Neutrophil (primary cell): Measurements from ENCODE around the gene RNU5B-1.
"Not testable (repeated sequence)": the region's sequence is repeated elsewhere in the genome, so short reads cannot be mapped to it uniquely, and the experiment has no call there.

Source experiments
- H3K27ac ChIP-seq: fragments of 200-600 bp; sonication (generic); 2 replicates; pipeline ENCODE4 v1.5.1; 2016; ENCODE audit warnings: mild to moderate bottlenecking, moderate library complexity
- H3K27me3 ChIP-seq: fragments of 200-600 bp; sonication (generic); 2 replicates; pipeline ENCODE4 v1.6.0; 2016; ENCODE audit warnings: mild to moderate bottlenecking
- H3K36me3 ChIP-seq: fragments of 200-600 bp; sonication (generic); 2 replicates; pipeline ENCODE4 v1.5.1; 2017
- H3K4me1 ChIP-seq, 2 experiments: fragments of 200-600 bp in 1 of 2; sonication (generic) in 1 of 2; 1 replicate in 1 of 2; 2 replicates in 1 of 2; pipeline versions ENCODE4 v1.5.1 to v1.6.1; 2013 to 2016; ENCODE audit warnings: low read depth in 1 of 2, low read length in 1 of 2, mild to moderate bottlenecking in 1 of 2, moderate library complexity in 1 of 2; ENCODE audit not compliant: control insufficient read depth in 1 of 2, insufficient read depth in 1 of 2
- H3K4me3 ChIP-seq, 2 experiments: fragments of 200-600 bp in 1 of 2; sonication (generic) in 1 of 2; 1 replicate in 1 of 2; 2 replicates in 1 of 2; pipeline ENCODE4 v1.5.1; 2013 to 2016; ENCODE audit warnings: low read depth in 1 of 2, low read length in 1 of 2, mild to moderate bottlenecking in 1 of 2, moderate library complexity in 1 of 2
- H3K9me3 ChIP-seq: fragments of 200-600 bp; sonication (generic); 2 replicates; pipeline ENCODE4 v1.5.1; 2016
- CTCF ChIP-seq: fragments of 200-600 bp; sonication (generic); IDR thresholded peaks from 2 replicates; pipeline ENCODE4 v1.5.1; 2016; ENCODE audit warnings: antibody characterized with exemption

The RNU5B-1 gene

GRCh38 chr15:65270811-65271545 is 33.5 kb upstream of the RNU5B-1 start:
- Histone ChIP-seq H3K4me1 (peaks cover 0 to 21% of the 10 kb centered on the region in 2 experiments), H3K36me3 (peaks cover 29% of the 10 kb centered on the region)
- not testable (repeated sequence) for H3K4me3 ChIP-seq, H3K27ac ChIP-seq, H3K27me3 ChIP-seq, H3K9me3 ChIP-seq
- TF ChIP-seq CTCF, result peak; percentile 58

- Histone ChIP-seq H3K4me3 (no peak overlapping the region), H3K27ac (peak overlapping the region; percentile 61), H3K4me1 (peaks cover 0 to 22% of the 10 kb centered on the region in 2 experiments), H3K9me3 (no peaks in the 10 kb centered on the region), H3K36me3 (peaks cover 7% of the 10 kb centered on the region), H3K27me3 (no peaks in the 10 kb centered on the region)
- no peak for TF ChIP-seq CTCF
These were observed 29.3 kb upstream of the RNU5B-1 start for GRCh38 chr15:65275104-65275727.

GRCh38 chr15:65275728-65276126 is 28.8 kb upstream of the RNU5B-1 start:
- H3K4me3 ChIP-seq, result no peak overlapping the region
- peaks cover 1% of the 10 kb centered on the region for H3K36me3 ChIP-seq
- no peaks in the 10 kb centered on the region for H3K9me3 ChIP-seq
- TF ChIP-seq CTCF, result no peak
- peaks cover 0 to 20% of the 10 kb centered on the region in 2 experiments for H3K4me1 ChIP-seq
- peak overlapping the region; percentile 61 for H3K27ac ChIP-seq
- no peaks in the 10 kb centered on the region for H3K27me3 ChIP-seq

GRCh38 chr15:65277015-65277414 is 27.5 kb upstream of the RNU5B-1 start:
- Histone ChIP-seq H3K27me3 (no peaks in the 10 kb centered on the region), H3K4me1 (peaks cover 0 to 13% of the 10 kb centered on the region in 2 experiments), H3K9me3 (no peaks in the 10 kb centered on the region), H3K4me3 (no peak overlapping the region), H3K27ac (no peak overlapping the region), H3K36me3 (no peaks in the 10 kb centered on the region)
- no peak for TF ChIP-seq CTCF

GRCh38 chr15:65278480-65278879 is 26.0 kb upstream of the RNU5B-1 start:
- H3K9me3 ChIP-seq, result no peaks in the 10 kb centered on the region
- peak overlapping the region; percentile 7 for H3K27ac ChIP-seq
- peaks cover under 1% of the 10 kb centered on the region for H3K36me3 ChIP-seq
- H3K4me3 ChIP-seq, result no peak overlapping the region
- no peaks in the 10 kb centered on the region for H3K27me3 ChIP-seq
- no peak for TF ChIP-seq CTCF
- peaks cover 0 to 16% of the 10 kb centered on the region in 2 experiments for H3K4me1 ChIP-seq
